22Rv1 (cell line): Measurements from ENCODE around the gene SLC12A7.

Experiments used
- ZFX ChIP-seq: fragments of 450-650 bp; IDR thresholded peaks from 2 replicates; pipeline ENCODE4 v1.6.1; 2017; ENCODE audit warnings: antibody characterized with exemption, borderline replicate concordance
- TF ChIP-seq, protein P1 (sequence below): fragments of 450-650 bp; IDR thresholded peaks from 2 replicates; pipeline ENCODE4 v1.5.1; 2017; ENCODE audit warnings: mild to moderate bottlenecking

GRCh38 chr5:1083823-1084605 is 27.8 kb downstream of the SLC12A7 start:
- TF ChIP-seq, protein P1, sequence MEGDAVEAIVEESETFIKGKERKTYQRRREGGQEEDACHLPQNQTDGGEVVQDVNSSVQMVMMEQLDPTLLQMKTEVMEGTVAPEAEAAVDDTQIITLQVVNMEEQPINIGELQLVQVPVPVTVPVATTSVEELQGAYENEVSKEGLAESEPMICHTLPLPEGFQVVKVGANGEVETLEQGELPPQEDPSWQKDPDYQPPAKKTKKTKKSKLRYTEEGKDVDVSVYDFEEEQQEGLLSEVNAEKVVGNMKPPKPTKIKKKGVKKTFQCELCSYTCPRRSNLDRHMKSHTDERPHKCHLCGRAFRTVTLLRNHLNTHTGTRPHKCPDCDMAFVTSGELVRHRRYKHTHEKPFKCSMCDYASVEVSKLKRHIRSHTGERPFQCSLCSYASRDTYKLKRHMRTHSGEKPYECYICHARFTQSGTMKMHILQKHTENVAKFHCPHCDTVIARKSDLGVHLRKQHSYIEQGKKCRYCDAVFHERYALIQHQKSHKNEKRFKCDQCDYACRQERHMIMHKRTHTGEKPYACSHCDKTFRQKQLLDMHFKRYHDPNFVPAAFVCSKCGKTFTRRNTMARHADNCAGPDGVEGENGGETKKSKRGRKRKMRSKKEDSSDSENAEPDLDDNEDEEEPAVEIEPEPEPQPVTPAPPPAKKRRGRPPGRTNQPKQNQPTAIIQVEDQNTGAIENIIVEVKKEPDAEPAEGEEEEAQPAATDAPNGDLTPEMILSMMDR = no peak
- TF ChIP-seq ZFX = no peak
